Endothelial cell of umbilical vein (primary cell): ENCODE measurements around the gene LRP1B. TPM values are rescaled to one million over a fixed set of nuclear protein-coding genes. Genes with fewer than 3 reads are reported as not detected.

Experiments
- BruUV-seq: library from RNA; stranded (reverse); fragments of 400-500 nt; replicated peaks from 2 replicates; lab custom pipeline; 2021; lab: Mats Ljungman, UMichigan
- CTCF ChIA-PET: fragments of 300-600, 350-600 bp; sonication (Branson Sonifier 250); formaldehyde crosslinking; loops from one replicate; lab custom pipeline; 2021; ENCODE audit warnings: antibody characterized with exemption, inconsistent platforms; lab: Charles Lee
- POLR2A ChIA-PET: fragments of 300-600, 350-600 bp; sonication (Branson Sonifier 250); formaldehyde crosslinking; loops from one replicate; lab custom pipeline; 2021; ENCODE audit warnings: antibody characterized with exemption, inconsistent platforms; lab: Charles Lee
- DNase-seq: peaks from one replicate; pipeline ENCODE4 v3.0.0-alpha.2; 2011; ENCODE audit warnings: low read depth, low spot score
- FAIRE-seq: peaks from 2 replicates; lab custom pipeline; 2011; peaks lifted over from hg19 to GRCh38; lab: Jason Lieb, UNC
- H2AFZ ChIP-seq: 2 replicates; pipeline ENCODE4 v1.6.0; 2012; ENCODE audit warnings: low read depth, low read length, control low read depth, inconsistent platforms
- H3K27ac ChIP-seq: 2 replicates; pipeline ENCODE4 v1.5.1; 2011; ENCODE audit warnings: low read depth, mild to moderate bottlenecking, control low read depth, low read length, moderate library complexity; ENCODE audit not compliant: insufficient read depth
- H3K27me3 ChIP-seq, 2 experiments: 2 replicates each; pipeline versions ENCODE4 v1.6.0 to v1.6.1; 2011; ENCODE audit warnings: low read length in 2 of 2, mixed read lengths in 1 of 2; ENCODE audit not compliant: control insufficient read depth in 2 of 2, insufficient read depth in 2 of 2
- H3K36me3 ChIP-seq, 2 experiments: 2 replicates in 1 of 2; 3 replicates in 1 of 2; pipeline ENCODE4 v1.5.1; 2011; ENCODE audit warnings: low read length in 2 of 2, mild to moderate bottlenecking in 1 of 2, moderate library complexity in 1 of 2; ENCODE audit not compliant: control insufficient read depth in 2 of 2, insufficient read depth in 2 of 2; ENCODE audit errors: extremely low read depth in 1 of 2
- H3K4me1 ChIP-seq: 3 replicates; pipeline ENCODE4 v1.5.1; 2011; ENCODE audit warnings: mild to moderate bottlenecking, low read length; ENCODE audit not compliant: control insufficient read depth, insufficient read depth; ENCODE audit errors: extremely low read depth
- H3K4me2 ChIP-seq: 2 replicates; pipeline ENCODE4 v1.6.1; 2011; ENCODE audit warnings: low read length, control low read depth, mixed read lengths; ENCODE audit not compliant: insufficient read depth
- H3K4me3 ChIP-seq, 3 experiments: fragments of 200-600 bp in 1 of 3; sonication (generic), shearing (Covaris generic) in 1 of 3; replicated peaks in 1 of 3; 2 replicates each; pipeline ENCODE4 v1.5.1; 2011 to 2016; ENCODE audit warnings: control low read depth in 3 of 3, low read length in 3 of 3, mild to moderate bottlenecking in 2 of 3, inconsistent platforms in 1 of 3, low read depth in 1 of 3, moderate library complexity in 1 of 3; ENCODE audit not compliant: insufficient read depth in 1 of 3
- H3K79me2 ChIP-seq: 2 replicates; pipeline ENCODE4 v1.6.0; 2012; ENCODE audit warnings: low read length, inconsistent platforms; ENCODE audit not compliant: control insufficient read depth, insufficient read depth
- H3K9ac ChIP-seq: replicated peaks from 2 replicates; pipeline ENCODE3; 2011; ENCODE audit warnings: low read length, control low read depth; ENCODE audit not compliant: insufficient read depth; ENCODE audit errors: extremely low read depth
- H3K9me1 ChIP-seq: replicated peaks from 3 replicates; pipeline ENCODE4 v1.6.0; 2011; ENCODE audit warnings: mild to moderate bottlenecking, low read length; ENCODE audit not compliant: control insufficient read depth, insufficient read depth; ENCODE audit errors: extremely low read depth
- H3K9me3 ChIP-seq: replicated peaks from 2 replicates; pipeline ENCODE4 v1.5.1; 2012; ENCODE audit warnings: low read length, inconsistent platforms; ENCODE audit not compliant: control insufficient read depth, insufficient read depth
- H4K20me1 ChIP-seq: replicated peaks from 2 replicates; pipeline ENCODE3; 2011; ENCODE audit warnings: mild to moderate bottlenecking, low read length; ENCODE audit not compliant: control insufficient read depth, insufficient read depth; ENCODE audit errors: extremely low read depth
- EZH2 ChIP-seq: IDR thresholded peaks from 2 replicates; pipeline ENCODE4 v1.6.1; 2012; ENCODE audit warnings: borderline replicate concordance, low read depth, mild to moderate bottlenecking, moderate library complexity, low read length, inconsistent platforms; ENCODE audit not compliant: severe bottlenecking
- FOS ChIP-seq: IDR thresholded peaks from 2 replicates; pipeline ENCODE4 v1.6.1; 2011; ENCODE audit warnings: mild to moderate bottlenecking, low read length, moderate library complexity, borderline replicate concordance; ENCODE audit not compliant: insufficient read depth
- GATA2 ChIP-seq: IDR thresholded peaks from 2 replicates; pipeline ENCODE4 v1.7.0; 2011; ENCODE audit warnings: low read depth, mild to moderate bottlenecking, moderate library complexity, mixed read lengths, low read length; ENCODE audit not compliant: insufficient read length, insufficient read depth
- JUN ChIP-seq: IDR thresholded peaks from 2 replicates; pipeline ENCODE4 v1.6.1; 2011; ENCODE audit warnings: borderline replicate concordance, low read depth; ENCODE audit not compliant: insufficient read length, insufficient read depth
- MYC ChIP-seq: IDR thresholded peaks from one replicate; pipeline ENCODE4 v1.6.1; 2011; ENCODE audit warnings: mild to moderate bottlenecking, low read depth, low read length
- POLR2A ChIP-seq: IDR thresholded peaks from 2 replicates; pipeline ENCODE4 v1.6.1; 2012; ENCODE audit warnings: low read depth, mild to moderate bottlenecking, control low read depth, low read length
- POLR2AphosphoS5 ChIP-seq: IDR thresholded peaks from 2 replicates; pipeline ENCODE4 v1.6.1; 2012; ENCODE audit warnings: low read depth, mild to moderate bottlenecking, control low read depth, low read length, moderate library complexity; ENCODE audit not compliant: insufficient read depth
- dilution Hi-C: fragments of 300-500 bp; cut with MboI; formaldehyde crosslinking; loops from one replicate; pipeline ENCODE4 v1.15.0; 2019; ENCODE audit warnings: low sequenced_read_pairs; ENCODE audit not compliant: extremely low pct_ligation_motif_present
- intact Hi-C: fragments of 100-400 bp; cut with micrococcal nuclease; formaldehyde crosslinking; loops from one replicate; pipeline ENCODE4 v1.10.0; 2022
- polyA plus RNA-seq, 4 experiments: library from polyadenylated mRNA; depleted of rRNA in 3 of 4; stranded (reverse) in 3 of 4; unstranded in 1 of 4; fragments of >200 nt; gene quantifications; 2 replicates each; pipeline versions ENCODE4 v1.2.1 to v1.2.3, GENCODE V29; 2011 to 2012; ENCODE audit warnings: missing spikeins in 1 of 4
- total RNA-seq: library from RNA; stranded (reverse); gene quantifications from 2 replicates; pipeline ENCODE4 v1.2.3, GENCODE V29; 2021
- TF ChIP-seq, protein P1 (sequence below): IDR thresholded peaks from 2 replicates; pipeline ENCODE4 v1.6.1; 2011; ENCODE audit not compliant: insufficient read depth, insufficient read length
- TF ChIP-seq, protein P2 (sequence below), 2 donors: IDR thresholded peaks; 1 replicate in 1 of 2; 2 replicates in 1 of 2; pipeline ENCODE4 v1.5.1; 2011; ENCODE audit warnings: low read length in 2 of 2, mild to moderate bottlenecking in 2 of 2, moderate library complexity in 2 of 2, control low read depth in 1 of 2, inconsistent platforms in 1 of 2, low read depth in 1 of 2; ENCODE audit not compliant: insufficient read depth in 1 of 2; ENCODE audit errors: extremely low read depth in 1 of 2

Gene LRP1B
- total and polyA plus RNA-seq, 2 donors (not counting 3 experiments of a cell fraction or from before 2014, with no cell fraction given) = 0.03 to 0.07 TPM

DNA sequence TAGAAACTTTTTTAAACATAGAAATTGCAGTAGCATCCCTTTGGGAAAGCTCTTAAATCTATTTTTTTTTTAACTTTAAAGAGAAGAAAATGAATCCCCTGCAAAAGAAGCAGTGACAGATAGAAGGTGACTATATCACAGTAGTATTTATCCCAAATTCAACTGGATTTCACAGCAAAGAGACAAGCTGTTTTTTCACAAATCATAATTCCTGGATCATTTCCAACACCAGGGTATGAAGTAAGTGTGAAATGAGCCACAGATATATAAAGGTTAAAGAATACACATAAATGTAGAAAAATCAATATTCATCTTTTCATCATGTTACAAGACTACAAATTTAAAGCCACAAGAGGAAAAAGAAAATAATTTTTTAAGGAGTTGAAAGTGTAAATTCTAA is 1945.7 kb downstream of the LRP1B start:
- CTCF ChIA-PET = no interaction called here
- no peak overlapping the region for H3K27ac ChIP-seq
- intact Hi-C loops = no loop called here
- dilution Hi-C loops = no loop called here
- H3K79me2 ChIP-seq = no peaks in the 10 kb centered on the region
- no peak overlapping the region for H3K4me3 ChIP-seq
- no peak overlapping the region for H2AFZ ChIP-seq
- TF ChIP-seq MYC (no peak), GATA2 (no peak)
- TF ChIP-seq, protein P1, sequence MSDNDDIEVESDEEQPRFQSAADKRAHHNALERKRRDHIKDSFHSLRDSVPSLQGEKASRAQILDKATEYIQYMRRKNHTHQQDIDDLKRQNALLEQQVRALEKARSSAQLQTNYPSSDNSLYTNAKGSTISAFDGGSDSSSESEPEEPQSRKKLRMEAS = no peak
- TF ChIP-seq, protein P2, sequence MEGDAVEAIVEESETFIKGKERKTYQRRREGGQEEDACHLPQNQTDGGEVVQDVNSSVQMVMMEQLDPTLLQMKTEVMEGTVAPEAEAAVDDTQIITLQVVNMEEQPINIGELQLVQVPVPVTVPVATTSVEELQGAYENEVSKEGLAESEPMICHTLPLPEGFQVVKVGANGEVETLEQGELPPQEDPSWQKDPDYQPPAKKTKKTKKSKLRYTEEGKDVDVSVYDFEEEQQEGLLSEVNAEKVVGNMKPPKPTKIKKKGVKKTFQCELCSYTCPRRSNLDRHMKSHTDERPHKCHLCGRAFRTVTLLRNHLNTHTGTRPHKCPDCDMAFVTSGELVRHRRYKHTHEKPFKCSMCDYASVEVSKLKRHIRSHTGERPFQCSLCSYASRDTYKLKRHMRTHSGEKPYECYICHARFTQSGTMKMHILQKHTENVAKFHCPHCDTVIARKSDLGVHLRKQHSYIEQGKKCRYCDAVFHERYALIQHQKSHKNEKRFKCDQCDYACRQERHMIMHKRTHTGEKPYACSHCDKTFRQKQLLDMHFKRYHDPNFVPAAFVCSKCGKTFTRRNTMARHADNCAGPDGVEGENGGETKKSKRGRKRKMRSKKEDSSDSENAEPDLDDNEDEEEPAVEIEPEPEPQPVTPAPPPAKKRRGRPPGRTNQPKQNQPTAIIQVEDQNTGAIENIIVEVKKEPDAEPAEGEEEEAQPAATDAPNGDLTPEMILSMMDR (IDR thresholded peaks at IDR 0.05; ENCODE audit: extremely low read depth in 1 of 2, insufficient read depth in 1 of 2, low read depth in 1 of 2, low read length in 2 of 2) = no peak
- no peaks in the 10 kb centered on the region for H3K9me3 ChIP-seq
- H3K36me3 ChIP-seq = no peaks in the 10 kb centered on the region
- POLR2A ChIA-PET = no interaction called here
- no peaks in the 10 kb centered on the region for H3K27me3 ChIP-seq
- H3K4me2 ChIP-seq = no peak overlapping the region
- no peak overlapping the region for H3K9ac ChIP-seq
- H3K4me1 ChIP-seq = no peaks in the 10 kb centered on the region
- no peaks in the 10 kb centered on the region for H4K20me1 ChIP-seq
- no peak for DNase-seq
- no peaks in the 10 kb centered on the region for H3K9me1 ChIP-seq
- no TSS peak for BruUV-seq
- no peak for FAIRE-seq

DNA sequence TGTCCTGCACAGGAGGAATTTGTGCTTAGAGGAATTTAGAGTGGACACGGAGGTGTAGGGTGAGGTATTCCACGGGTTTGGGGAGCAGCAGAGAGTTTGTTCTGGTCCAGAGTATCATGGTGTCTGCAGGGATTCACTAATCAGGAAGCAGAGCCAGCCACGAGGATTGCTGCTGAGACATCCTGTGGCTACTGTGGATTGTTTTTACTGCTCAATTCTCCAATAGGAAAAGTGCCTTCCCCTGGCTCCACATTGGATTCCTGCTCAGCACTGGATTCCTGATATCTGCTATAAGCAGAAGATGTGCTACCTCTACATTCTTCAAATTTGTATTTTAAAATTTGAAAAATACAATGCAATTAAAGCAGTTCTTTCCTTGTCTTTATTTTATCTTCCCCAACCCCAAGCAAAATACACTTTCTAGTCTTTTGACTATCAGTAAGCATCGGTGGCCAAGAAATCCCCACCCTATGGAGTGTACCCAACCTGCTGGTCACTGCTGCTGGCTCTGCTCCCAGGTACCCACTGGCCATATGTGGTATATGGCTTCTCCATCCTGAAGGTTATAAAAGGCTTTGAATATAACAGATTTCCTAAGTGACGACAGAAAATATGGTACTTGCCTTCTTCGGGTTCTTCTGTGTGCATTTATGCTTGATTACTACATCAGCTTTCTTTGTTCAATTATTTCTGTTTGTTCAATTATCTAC is 1947.6 kb downstream of the LRP1B start:
- dilution Hi-C loops = no loop called here
- ChIA-PET POLR2A (no interaction called here), CTCF (no interaction called here)
- Histone ChIP-seq H3K36me3 (no peaks in the 10 kb centered on the region), H3K79me2 (no peaks in the 10 kb centered on the region), H3K4me2 (no peak overlapping the region), H3K9me1 (no peaks in the 10 kb centered on the region), H3K9me3 (no peaks in the 10 kb centered on the region), H3K27ac (no peak overlapping the region), H3K27me3 (no peaks in the 10 kb centered on the region), H3K9ac (no peak overlapping the region), H4K20me1 (no peaks in the 10 kb centered on the region), H2AFZ (no peak overlapping the region), H3K4me1 (no peaks in the 10 kb centered on the region), H3K4me3 (no peak overlapping the region)
- DNase-seq (no peak), FAIRE-seq (no peak)
- intact Hi-C loops = no loop called here
- no TSS peak for BruUV-seq
- no peak for TF ChIP-seq POLR2A
- no peak for TF ChIP-seq FOS
- TF ChIP-seq GATA2 = no peak
- no peak for TF ChIP-seq EZH2
- TF ChIP-seq, protein P1 = no peak
- no peak for TF ChIP-seq MYC
- no peak for TF ChIP-seq JUN
- TF ChIP-seq, protein P2 (IDR thresholded peaks at IDR 0.05; ENCODE audit: extremely low read depth in 1 of 2, insufficient read depth in 1 of 2, low read depth in 1 of 2, low read length in 2 of 2) = no peak
- TF ChIP-seq POLR2AphosphoS5 = no peak
